ENCODE data around the gene FASTKD3.

FASTKD3 gene

DNA sequence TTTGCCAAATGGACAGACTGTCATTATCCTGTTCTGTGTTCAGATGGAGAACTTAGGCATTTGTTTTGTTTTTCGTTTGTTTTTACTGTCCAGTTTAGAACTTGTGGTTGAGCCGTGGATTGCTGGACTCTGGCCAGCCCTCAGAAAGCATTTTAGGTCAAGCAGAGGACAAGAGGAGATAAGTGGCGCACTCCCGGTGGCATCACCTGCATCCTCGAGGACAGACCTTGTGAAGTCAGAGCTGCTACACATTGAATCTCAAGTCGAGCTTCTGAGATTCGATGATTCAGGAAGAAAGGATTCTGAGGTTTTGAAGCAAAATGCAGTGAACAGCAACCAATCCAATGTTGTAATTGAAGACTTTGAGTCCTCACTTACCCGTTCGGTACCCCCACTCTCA lies 9.0 kb upstream of the FASTKD3 start:
- DNase-seq = no peak

DNA sequence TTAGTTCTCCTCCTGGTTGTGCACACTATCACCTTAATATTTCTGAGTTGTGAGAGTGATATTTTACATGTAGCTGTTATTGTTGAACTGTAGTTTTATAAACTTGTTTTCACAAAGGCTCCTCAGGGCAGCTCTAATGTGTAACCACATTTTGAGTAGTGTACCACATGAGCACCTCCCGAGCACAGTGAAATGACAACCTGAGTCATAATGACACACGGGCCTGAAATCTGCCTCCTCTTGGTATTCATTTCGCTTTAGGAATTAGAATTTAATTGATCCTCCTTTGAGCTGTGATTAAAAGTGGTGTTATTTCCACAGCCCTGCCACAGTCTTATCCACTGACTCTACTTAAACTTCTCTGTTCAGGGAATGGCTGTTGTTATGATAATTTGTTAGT lies 8.0 kb upstream of the FASTKD3 start:
- no peak for DNase-seq

DNA sequence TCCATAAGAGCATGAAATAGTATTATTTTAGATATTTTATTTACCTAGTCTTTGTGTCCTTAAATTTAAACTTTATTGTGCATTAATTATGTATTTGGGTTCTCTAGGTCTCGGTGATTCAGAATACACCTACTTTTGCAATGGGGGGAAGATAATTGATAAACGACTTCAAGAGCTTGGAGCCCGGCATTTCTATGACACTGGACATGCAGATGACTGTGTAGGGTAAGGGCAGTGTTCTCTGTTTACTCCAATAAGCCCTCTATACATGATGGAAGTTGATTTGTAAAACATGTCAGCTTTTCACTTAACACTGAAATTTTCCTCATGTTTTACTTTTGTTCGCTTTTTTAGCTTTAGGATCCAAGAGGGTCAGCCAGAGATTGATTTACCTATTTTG lies 6.3 kb upstream of the FASTKD3 start:
- no peak for DNase-seq

DNA sequence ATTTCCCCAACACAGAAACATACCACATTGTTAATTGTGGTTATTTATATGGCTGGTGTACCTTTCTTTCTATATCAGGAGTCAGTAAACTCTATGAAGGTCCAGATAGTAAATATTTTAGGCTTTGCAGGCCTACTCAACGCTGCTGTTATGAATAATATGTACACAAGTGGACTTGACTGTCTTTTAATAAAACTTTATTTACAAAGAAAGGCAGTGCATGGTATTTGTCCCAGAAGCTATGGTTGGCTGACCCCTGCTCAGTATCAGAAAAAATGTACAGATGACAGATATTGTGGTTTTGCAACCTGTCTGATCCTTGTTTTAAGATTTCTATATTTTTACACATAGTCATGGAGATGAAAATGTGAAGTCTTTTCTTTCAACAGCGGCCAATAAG lies 5.8 kb upstream of the FASTKD3 start:
- no peak for DNase-seq

DNA sequence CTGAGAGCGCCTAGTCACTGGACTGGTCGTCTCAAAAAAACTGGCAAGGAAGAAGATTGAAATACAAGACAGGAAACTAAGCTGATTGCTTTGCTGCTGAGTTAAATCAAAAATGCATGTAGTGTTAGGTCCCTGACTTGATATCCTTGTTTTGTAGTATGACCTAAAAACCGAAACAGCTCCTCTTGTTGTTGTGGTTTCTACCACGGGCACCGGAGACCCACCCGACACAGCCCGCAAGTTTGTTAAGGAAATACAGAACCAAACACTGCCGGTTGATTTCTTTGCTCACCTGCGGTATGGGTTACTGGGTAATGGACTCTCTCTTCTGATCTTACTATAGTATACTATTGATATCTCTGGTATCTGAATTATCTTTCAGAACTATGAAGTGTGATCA lies 4.4 kb upstream of the FASTKD3 start:
- DNase-seq = no peak

DNA sequence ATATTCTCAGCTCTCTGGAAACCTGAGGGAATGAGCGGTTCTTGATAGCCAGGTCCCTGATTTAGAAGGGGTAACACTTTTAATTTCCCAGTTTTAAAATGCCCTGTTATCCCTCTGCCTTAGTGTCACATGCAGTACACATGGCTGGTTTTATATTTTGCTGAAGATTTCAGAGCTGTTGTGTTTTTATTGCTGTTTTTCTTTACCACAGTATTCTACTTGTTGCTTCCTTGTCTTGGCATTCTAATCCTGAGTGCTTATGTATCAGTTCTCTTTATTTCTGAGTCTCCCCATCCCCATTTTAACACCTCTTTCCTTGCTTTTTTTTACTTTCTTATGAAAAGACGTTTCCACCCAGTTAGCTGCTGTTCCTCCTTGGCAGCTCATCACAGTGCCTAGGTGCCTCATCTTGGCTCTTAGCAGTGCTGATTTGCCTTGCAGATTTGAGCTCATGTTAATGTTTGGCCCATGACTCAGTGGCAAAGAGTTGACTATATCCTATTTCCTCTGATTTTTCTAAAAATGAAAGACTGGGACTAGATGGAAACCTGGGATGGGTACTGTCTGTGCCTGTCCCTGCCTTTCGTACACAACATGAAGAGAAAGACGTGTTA lies 3.8 kb upstream of the FASTKD3 start:
- DNase-seq = no peak

DNA sequence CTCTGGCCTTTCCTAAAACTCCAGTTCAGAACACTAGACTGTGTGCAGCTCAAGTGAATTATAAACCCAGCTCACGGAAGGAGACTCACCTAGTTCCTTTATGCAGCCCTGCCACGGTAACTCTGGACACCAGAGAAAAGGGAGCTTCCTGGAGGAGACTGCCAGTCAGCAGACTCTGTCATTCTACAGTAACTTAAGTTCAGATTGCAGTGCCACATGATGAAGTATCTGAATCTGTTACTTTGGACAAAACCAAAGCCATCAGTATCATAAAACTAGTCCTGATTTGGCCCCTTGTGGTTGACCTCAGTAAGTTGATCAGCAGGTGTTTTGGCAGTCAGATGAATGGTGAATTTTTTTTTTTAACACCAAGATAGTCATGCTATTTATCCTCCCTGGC lies 2.8 kb upstream of the FASTKD3 start:
- no peak for DNase-seq

DNA sequence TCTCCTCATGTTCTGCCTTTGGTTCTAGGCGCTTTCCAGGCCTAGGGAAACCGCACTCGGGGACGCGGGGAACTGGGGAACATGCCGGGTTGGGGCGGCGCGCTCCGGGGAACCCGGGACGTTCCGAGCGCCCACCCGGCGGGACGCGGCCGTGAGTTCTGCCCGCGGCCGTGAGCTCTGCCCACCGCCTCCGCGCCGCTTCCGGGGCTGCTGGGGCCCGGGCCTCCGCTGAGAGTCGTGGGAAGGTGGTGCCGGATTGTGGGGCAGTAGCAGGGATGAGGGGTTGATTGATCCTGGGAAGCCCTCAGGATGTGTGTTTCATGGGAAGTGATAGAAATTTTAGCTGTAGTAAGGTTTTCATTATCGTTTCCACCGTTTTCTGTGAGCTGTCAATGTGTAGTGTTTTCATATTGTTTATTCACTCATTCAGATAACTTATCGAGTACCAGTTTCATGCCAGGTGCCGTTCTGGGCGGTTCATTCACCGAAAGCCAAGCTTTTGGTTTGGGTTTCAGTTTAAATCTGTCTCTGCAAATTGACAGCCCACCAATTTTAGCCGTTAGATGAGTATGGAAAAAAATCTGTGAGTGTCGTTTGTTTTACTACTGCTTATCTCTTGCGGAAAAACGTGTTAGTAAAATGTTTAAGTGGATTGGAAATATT lies 774 bp upstream of the FASTKD3 start:
- DNase-seq = no peak

DNA sequence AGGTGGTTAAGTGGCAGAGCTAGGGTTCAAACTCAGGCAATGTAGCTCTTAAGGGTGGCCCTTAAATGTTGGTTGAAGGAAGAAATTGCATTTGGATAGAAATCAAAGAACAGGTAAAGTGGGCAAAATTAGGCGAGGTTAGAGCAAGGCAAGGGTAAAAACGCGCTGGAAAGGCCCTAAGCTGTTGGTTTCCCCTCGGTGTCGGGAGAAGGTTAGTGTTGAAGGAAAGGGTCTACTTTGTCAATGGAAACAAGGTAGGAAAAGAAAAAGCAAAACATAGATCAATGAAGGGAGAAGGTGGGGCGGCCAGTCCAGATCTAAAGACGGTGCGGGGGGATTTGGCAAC lies 431 bp downstream of the FASTKD3 start:
- DNase-seq = no peak

DNA sequence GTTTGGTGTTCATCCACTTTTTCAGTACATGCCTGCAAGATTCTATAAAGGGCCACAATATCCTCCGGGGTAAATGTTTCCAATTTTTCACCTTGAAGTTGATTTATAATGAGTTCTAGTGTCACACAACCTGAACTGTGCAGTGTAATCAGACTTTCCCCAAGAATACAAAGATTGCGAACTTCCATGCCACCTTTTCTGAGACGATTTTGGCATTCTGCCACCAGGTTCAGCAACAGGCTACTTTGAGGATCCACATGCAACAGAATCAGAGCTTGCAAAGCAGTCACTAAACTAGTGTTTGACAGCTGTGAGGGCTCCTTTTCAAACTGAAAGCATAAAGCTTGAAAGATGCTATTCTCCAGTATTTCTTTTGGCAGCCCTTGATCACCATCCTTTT lies 1.6 kb downstream of the FASTKD3 start:
- DNase-seq = no peak

DNA sequence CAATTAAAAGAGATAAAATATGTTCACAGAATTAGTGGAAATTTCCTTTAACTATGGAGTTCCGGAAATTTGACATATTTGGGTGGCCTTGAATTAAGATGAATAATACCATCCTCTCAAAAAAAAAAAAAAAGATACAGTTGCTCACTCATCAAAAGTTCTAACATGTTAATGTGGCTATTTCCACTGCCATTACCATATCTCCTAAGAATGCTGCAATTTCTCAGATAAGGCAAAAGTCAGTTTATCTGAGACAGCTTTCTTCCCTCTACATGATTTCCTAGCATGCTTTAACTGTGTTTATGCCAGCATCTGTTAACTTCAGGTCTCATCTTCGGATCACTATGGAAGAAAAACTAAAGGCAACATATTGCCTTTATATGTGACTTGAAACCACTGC lies 2.6 kb downstream of the FASTKD3 start:
- no peak for DNase-seq

DNA sequence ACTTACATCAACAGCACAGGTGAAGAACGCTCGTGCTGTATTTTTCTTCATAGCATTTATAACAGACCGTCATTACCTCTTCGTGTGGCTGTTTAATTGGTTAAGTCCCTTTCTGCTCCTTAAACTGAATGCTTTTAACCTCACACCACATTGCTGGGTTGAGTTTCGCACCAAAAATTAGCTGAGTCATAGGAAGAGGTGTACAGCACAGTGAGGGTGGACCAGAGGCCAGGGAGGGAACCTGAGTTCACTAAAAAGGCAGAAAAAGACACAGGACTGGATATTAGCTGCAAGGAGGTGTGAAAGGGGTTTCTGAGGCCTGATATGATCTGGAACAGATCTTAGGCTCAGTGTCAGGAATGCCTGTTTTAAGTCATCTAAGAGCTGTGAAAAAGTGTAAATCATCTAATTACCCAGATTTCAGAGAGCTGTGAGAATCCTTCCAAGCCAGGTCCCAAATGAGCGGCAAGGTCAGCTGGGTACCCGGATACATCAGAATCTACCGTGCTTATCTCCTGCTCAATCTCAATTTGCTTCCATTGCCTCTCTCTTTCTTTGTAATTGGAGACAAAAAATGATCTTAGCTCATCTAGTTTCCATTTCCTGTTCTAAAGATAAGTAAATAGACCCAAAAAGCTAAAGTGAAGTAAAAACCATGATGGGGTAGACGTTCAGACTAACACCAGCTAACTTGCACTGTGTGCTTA lies 10.8 kb downstream of the FASTKD3 start:
- no peak for DNase-seq

DNA sequence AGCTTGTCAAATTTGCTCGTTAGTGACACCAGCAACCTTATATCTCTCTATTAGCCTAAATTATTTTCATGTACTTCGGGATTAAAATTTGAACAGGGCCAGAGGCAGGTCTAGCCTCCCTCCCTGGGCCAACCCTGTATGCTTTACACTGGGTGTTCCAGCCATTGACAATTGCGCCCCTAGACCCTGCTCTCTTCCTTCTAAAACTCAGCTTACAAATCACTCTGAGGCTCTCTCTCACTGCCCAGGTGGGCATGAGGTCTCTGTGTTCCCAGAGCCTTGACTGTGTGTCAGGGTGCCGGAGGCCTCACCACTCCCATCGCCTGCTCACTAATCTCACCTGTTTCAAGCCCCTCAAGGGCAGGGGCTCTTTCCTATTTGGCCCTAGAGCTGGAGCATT lies 11.5 kb downstream of the FASTKD3 start:
- no peak for DNase-seq

DNA sequence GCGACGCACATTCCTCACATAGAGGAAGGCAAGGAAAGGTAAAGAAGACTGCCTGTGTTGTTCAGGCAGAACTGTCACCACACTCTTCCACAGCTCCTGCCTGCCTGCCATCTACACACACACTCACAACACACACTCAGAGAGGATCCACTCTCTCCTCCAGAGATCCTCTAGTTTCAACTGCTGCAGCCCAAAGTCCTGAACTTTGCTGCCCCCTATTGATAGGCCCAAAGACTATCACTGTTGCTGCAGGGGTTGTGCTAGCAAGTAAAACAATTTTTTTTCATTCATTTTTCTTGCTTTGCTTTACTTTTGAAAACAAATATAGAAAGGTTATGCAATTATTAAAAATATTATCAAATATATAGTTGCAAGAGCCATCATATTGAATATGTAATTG lies 12.0 kb downstream of the FASTKD3 start:
- DNase-seq = no peak

DNA sequence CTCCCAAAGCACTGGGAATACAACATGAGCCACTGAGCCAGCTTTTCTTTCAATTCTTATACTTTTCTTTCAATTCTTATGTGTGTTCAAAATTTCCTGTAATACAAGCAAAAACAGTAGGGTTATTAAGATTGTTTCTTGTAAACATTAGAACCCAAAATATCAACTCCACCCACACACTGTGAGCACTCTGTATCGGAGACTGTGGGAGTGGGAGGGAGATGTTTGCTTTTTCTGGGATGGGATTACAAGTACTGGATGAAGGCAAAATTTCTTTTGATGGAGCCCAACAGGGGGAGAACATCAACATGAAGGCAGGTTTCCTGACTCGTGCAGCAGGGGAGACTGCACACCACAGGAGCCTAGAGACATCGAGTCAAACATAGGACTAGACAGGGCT lies 13.2 kb downstream of the FASTKD3 start:
- no peak for DNase-seq

DNA sequence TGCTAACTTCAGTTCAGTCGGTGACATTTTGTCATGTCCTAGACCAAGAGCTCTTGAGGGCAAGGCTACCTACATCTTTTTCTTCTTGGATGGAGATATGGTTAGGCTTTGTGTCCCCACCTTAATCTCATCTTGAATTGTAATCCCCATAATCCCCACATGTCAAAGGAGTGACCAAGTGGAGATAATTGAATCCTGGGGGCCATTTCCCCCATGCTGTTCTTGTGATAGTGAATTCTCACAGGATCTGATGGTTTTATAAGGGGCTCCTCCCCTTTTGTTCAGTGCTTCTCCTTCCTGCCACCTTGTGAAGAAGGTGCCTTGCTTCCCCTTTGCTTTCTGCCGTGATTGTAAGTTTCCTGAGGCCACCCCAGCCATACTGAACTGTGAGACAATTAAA lies 15.8 kb downstream of the FASTKD3 start:
- no peak for DNase-seq

DNA sequence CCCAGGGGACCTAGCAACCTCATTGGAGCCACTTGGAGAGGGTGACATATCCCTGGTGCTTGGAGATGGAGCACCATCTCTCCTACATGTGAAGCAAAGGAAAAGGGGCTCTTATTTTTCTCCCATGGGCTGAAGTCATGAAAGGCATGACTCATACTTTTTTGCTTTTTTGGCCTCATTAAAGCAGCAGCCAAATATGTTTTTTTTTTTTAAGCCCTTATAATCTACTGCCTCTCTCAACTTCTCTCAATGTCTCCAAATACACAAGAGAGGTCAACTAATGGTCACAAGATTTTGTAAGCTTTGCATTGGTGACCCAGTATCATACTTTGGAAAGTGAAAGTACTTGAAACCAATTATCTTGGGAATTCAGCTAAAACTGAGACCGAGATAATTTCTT lies 16.3 kb downstream of the FASTKD3 start:
- no peak for DNase-seq

DNA sequence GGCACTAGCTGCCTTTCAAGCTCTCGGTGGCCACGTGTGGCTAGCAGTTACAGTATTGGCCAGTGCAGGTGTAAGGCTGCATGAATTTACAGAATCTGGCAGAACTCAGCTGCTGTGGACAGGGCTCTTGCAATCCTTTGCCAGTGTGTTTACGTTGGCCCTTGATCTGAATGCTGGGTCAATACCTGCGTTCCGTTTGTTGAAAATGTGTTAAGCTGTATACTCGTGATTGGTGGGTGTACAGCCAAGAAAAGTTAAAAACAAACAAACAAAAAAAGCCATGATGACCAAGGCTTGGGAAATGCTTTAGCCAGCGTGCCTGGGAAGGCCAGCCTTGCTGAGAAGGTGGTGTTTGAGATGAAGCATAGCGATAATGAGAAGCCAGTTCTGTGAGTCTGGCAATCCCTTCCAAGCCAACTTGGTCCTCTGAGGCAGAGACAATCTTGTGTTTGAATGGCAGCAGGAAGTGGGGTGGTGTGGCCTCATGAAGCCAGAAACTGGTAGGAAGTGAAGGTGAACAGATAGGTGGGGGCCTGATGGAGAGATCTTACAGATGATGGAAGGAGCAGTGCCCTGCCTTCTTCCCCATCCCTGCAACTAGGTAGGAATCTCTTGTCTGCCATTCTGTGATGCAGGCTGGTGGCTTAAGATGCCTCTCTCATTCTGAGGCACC lies 17.1 kb downstream of the FASTKD3 start:
- no peak for DNase-seq

DNA sequence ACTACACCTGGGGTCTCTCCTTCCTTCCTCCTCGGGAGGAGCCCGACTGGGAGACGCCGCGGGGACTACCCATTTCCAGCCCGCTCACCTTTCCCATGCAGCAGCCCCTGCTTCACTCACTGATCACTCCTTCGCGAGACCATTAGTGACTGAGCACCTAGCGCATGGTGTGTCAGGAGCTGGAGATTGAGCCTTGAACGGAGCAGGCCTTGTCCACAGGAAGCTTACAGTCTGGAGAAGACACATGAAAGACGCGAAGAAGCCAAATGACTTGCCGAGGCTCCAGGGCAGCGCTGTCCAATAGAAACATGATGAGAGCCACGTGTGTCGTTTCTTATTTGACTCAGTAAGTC lies 17.6 kb downstream of the FASTKD3 start:
- no peak for DNase-seq

DNA sequence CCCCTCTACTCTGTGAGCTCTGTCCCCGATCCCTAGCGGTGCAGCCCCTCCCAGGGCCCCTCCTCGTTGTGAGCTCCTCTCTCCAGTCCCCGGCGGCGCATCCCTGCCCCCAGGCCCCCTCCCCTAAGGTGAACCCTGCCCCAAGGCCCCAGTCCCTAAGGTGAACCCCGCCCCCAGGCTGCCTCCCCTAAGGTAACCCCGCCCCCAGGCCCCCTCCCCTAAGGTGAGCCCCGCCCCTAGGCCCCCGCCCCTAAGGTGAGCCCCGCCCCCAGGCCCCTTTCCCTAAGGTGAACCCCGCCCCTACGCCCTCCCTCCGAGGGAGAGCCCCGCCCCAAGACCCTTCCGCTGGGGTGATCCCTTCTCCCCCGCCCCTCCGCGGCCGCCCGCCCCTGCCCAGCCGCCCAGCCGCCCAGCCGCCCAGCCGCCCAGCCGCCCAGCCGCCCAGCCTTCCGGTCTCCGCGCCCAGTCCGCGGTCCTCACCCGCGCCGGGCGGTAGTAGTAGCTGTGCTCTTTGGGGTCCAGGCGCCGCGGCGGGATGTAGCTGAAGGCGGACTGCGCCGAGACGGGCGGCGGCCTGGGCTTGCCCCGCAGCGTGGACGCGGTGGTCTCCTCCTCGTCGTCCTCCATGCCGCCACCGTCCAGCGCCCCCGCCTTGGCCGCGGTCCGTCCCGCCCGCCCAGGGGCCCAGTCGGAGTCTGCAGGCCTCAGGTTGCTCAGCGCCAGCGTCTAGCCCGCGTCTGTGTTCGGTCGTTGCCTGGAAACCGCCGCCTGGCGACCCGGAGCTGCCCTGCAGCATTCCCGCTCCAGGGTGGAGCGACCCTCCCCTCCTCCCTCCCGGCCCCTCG lies 18.2 kb downstream of the FASTKD3 start, which contains the start of gene CFAP90:
Gene CFAP90 (minus strand): TSS at position 739 of the 845 bp plus-strand sequence. CDS start 112 bp downstream, at position 627.
- no peak for DNase-seq

DNA sequence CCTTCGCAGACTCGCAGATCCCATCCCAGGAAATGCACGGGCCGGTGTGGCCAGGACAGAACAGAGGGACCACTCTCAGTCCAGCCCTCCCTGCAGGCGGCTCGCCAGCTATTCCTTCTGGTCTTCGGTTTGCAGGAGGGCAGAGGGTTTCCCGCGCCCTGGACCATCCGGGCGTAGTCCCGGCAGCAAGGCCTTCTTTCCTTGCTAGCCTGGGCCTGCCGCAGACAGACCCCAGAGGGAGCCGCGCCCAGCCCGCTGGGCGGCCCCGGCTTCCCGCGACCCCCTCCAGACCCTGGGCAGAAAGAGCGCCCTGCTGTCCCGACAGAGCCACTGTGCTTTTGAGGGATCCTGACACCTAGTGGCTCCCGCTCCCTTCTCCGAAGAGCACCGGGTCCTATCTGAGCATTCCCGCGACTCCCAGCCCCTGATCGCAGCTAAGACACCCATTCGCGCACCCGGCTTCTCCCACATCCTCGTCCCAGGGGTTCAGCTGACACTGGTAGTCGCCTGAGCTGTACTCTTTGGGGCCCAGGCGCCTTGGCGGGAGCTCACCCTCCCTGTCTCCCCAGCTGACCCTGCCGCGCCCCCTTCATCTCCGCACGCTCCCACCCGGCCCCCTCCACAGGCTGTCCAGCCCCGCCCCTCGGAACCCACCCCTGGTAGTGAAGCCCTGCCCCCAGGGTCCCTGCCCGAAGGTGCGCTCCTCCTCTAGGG lies 19.0 kb downstream of the FASTKD3 start:
- DNase-seq = no peak

DNA sequence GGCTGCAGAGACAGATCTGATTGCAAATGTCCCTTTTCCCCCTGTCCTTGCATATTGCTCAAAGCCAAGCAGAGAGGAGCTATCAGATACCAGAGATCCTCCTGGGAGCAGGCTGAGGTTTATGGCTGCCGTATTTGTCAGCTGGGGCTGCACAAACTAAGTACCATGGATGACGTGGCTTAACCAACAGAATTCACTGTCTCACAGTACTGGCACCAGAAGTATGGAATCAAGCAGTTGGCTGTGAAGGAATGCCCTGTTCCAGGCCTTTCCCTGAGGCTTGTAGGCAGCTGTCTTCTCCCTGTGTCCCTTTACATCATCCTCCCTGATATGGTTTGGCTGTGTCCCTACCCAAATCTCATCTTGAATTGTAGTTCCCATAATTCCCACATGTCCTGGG lies 20.5 kb downstream of the FASTKD3 start:
- DNase-seq = no peak

DNA sequence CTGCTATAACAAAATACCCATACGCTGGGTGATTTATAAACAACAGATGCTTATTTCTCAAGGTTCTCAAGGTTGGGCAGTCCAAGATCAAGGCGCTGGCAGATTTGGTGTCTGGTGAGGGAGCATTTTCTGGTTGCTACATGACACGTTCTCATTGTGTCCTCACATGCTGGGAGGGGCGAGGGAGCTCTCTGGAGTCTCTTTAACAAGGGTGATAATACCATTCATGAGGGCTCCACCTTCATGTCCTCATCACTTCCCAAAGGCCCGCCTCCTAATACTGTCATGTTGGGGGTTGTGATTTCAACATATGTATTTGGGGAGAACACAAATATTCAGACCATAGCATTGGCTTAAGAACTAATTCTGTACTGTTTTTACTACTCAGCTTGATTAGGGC lies 22.5 kb downstream of the FASTKD3 start:
- no peak for DNase-seq

Data from NCI-H1436 treated with DMSO at 0.1 percent for 48 hours (cell line).